GM06990 (cell line): ENCODE results near the gene SLCO6A1.

Experiments used
- DNase-seq: peaks from one replicate; pipeline ENCODE4 v3.0.0-alpha.2; 2011; ENCODE audit not compliant: insufficient read length; ENCODE audit errors: extremely low read depth
- H3K27me3 ChIP-seq: replicated peaks from 2 replicates; pipeline ENCODE4 v1.6.0; 2011; ENCODE audit warnings: low read length; ENCODE audit not compliant: control insufficient read depth, insufficient read depth
- H3K36me3 ChIP-seq: 2 replicates; pipeline ENCODE4 v1.5.1; 2011; ENCODE audit warnings: low read length; ENCODE audit not compliant: control insufficient read depth, insufficient read depth
- H3K4me3 ChIP-seq: replicated peaks from 2 replicates; pipeline ENCODE4 v1.5.1; 2011; ENCODE audit warnings: low read depth, mild to moderate bottlenecking, control low read depth, low read length
- CTCF ChIP-seq: IDR thresholded peaks from 2 replicates; pipeline ENCODE4 v1.5.1; 2011; ENCODE audit warnings: low read length, control low read depth, mild to moderate bottlenecking, inconsistent platforms; ENCODE audit not compliant: insufficient read depth, poor library complexity, severe bottlenecking

SLCO6A1 gene

GRCh38 chr5:102539562-102539961 lies 40.8 kb upstream of the SLCO6A1 start:
- no peaks in the 10 kb centered on the region for H3K36me3 ChIP-seq
- no peak overlapping the region for H3K4me3 ChIP-seq
- DNase-seq = no peak

GRCh38 chr5:102537011-102537410 lies 38.2 kb upstream of the SLCO6A1 start:
- no peak for TF ChIP-seq CTCF
- Histone ChIP-seq H3K36me3 (no peaks in the 10 kb centered on the region), H3K27me3 (no peaks in the 10 kb centered on the region), H3K4me3 (no peak overlapping the region)
- no peak for DNase-seq

More at GRCh38 chr5:102539562-102539961, 40.8 kb upstream of the SLCO6A1 start:
- TF ChIP-seq CTCF = no peak
- H3K27me3 ChIP-seq = no peaks in the 10 kb centered on the region

GRCh38 chr5:102536323-102536928 lies 37.6 kb upstream of the SLCO6A1 start:
- H3K36me3 ChIP-seq = no peaks in the 10 kb centered on the region
- no peak for DNase-seq

GRCh38 chr5:102532123-102532522 lies 33.3 kb upstream of the SLCO6A1 start:
- Histone ChIP-seq H3K27me3 (no peaks in the 10 kb centered on the region), H3K36me3 (no peaks in the 10 kb centered on the region), H3K4me3 (no peak overlapping the region)
- TF ChIP-seq CTCF = no peak
- DNase-seq = no peak

More at GRCh38 chr5:102536323-102536928, 37.6 kb upstream of the SLCO6A1 start:
- Histone ChIP-seq H3K27me3 (no peaks in the 10 kb centered on the region), H3K4me3 (no peak overlapping the region)
- peak; percentile 17 for TF ChIP-seq CTCF

GRCh38 chr5:102531506-102531905 lies 32.7 kb upstream of the SLCO6A1 start:
- no peak for TF ChIP-seq CTCF
- DNase-seq = no peak
- Histone ChIP-seq H3K27me3 (no peaks in the 10 kb centered on the region), H3K4me3 (no peak overlapping the region), H3K36me3 (no peaks in the 10 kb centered on the region)

- DNase-seq = no peak
- H3K27me3 ChIP-seq = no peaks in the 10 kb centered on the region
- no peak for TF ChIP-seq CTCF
- H3K4me3 ChIP-seq = no peak overlapping the region
- H3K36me3 ChIP-seq = no peaks in the 10 kb centered on the region
Observed at GRCh38 chr5:102529447-102529846, 30.6 kb upstream of the SLCO6A1 start.
